ENCODE measurements around the gene MYO16.

MYO16 gene

DNA sequence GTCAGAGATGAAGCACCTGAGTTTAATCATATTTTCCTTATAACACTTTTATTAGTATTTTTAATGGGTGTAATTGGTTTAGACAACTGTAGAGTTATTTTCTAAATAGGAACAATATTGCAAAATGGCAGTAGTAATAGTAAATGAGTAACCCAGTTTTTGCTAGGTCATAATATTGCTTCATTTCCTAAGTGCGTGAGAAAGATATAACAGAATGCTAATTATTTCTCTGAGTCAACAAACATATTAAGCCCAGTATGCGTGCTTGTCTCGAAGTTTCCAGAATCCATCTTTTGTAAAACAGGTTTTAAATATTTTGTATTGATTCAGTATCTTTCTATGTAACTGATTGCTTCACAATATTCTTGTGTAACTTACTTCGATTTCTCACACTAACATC is 315.3 kb downstream of the MYO16 start:
- DNase-seq = no peak

DNA sequence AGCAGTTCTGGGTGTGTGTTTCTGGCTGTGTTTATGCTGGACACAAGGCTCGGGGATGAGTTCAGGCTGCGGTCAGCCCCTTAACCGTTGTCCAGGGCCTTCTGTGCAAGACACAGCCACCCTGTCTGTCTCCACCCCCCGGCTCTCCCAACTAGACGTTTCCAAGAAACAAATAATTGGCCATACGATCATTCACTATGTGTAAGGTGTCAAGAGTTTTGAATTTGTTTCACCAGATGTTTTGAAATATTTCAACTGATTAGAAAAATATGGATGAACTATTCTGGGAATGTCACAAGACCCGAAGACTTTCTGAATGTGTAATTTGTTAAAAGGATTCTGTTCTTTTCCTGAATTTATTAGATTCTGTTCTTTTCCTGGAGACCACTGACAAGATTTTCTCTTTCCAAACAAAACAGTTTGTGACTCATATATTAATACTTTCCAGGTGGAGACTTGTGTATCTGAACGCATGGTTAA is 318.2 kb downstream of the MYO16 start:
- DNase-seq = no peak

DNA sequence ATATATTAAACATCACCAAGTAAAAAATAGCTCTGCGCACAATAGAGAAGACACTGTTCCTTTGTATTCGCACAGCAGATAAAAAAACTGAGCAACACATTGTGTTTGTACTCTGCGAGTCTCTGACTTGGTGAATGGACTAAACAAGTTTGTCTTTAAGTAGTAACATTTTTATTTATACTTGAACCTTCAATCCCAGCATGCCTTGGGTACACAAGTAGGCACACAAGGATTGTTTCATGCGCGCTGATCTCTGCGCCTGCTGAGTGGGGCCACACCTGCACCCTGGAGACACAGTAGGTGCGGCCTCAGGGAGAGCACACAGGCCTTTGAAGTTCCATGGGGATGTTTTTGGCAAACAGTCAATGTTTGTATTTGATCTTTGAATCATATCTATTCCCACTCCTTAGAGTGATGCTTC is 318.9 kb downstream of the MYO16 start:
- DNase-seq = no peak

DNA sequence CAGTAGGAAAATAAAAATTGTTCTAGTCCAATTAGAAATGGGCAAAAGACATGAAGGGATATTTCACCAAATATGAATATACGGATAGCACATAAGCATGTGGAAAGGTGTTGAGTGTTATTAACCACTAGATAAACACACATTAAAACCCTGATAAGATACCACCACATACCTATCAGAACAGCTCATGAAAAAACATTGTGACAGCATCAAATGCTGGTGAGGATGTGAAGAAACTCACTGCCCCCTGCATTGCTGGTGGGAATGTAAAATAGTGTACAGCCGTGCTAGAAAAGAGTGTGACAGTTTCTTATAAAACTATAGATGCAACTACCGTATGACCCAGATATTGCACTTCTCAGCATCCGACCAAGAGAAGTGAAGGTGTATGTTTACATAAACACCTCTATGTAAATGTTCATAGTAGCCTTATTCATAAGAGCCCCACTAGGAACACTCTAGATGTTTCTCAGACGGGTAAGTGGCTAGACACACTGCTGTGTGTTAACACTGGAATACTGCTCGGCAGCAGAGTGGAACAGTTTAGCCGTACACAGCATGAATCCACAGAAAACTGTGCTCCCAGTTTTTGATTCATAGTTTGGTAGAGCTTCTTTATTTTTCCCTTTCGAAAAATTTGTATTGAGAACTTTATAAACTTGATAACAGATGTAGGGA is 321.1 kb downstream of the MYO16 start:
- DNase-seq = no peak

DNA sequence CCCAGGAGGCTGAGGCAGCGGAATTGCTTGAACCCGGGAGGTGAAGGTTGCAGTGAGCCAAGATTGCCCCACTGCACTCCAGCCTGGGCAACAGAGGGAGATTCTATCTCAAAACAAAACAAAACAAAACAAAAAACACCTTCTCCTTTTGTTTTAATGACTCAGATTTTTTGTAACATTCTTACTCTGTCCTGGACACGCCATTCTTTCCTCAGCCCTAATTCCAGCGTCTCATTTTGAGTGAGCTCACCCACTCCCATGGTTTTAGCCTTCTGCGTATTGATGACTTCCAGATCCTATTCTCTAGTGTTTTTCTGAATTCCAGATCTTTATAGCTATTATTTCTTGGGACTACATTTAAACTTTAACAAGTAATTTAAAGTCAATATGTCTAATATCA is 326.3 kb downstream of the MYO16 start:
- DNase-seq = no peak

DNA sequence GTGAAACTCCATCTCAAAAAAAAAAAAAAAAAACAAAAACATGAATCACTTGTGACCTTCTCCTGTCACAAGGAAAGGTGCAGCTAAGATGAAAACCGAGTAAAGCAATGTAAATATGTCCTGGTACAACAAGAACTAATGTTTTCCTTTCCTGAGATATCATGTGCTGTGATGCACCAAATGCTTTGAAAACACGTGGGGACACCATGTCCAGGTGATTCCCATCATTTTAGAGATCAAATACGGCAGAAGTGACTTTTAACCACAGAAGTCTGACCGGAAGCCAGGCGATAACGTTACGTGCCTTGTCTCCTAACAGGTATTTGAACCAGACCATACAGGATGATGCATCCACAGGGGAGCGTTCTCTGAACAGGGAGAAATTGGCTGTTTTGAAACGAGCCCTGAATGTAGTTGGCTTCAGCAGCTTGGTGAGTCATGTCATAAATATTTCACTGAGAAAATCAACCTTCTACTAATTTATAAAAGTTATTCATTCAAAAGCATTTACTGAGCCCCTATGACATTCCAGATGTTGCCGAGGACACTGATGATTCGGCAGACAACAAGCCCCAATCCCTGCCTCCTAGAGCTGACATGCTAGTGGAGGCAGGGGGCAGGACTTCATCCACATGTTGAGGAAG is 328.1 kb downstream of the MYO16 start:
- DNase-seq = no peak

DNA sequence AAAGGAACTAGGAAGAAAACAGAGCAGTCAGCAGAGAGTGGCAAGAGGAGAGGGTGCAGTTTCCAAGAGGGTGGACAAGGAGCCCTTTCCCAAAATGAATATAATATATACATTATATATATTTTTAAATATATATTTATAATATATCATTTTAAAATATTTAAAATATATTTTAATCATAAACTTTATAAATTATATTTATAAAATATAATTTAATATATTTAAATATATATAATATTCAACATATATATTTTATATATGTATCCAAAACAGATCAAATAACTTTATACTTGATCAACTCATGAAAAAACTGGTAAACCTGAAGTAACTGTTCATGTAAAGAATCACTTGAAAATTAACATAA is 328.6 kb downstream of the MYO16 start:
- no peak for DNase-seq

DNA sequence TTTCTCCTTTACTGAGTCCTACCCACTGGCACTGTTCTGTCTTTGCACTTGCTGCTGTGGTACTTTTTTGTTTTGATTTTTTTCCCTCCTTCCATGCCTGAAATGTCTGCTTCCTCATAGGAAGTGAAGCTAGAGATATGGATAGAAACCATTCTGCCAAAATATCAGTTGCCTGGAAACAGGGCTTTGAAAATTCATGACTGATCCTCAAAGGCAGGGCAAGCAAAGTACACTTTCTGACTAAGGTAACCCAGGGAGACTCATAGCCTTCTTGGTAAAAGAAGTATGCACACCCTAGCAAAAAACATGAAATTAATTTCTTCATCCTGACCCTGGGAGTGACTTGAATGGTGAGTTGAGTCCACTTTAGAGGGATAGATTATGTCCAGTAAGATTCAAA is 329.8 kb downstream of the MYO16 start:
- DNase-seq = no peak

DNA sequence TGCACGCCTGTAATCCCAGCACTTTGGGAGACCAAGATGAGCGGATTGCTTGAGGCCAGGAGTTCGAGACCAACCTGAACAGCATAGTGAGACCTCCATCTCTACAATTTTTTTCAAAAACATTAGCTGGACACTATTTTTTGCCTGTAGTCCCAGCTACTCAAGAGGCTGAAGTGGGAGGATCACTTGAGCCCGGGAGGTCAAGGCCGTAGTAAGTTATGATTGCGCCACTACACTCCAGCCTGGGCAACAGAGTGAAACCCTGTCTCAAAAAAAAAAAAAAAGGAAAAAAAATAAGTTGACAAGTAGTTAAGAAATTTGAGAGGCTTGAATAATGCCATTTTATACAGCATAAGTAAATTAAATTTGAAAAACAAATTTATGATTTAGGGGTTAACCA is 330.6 kb downstream of the MYO16 start:
- no peak for DNase-seq

DNA sequence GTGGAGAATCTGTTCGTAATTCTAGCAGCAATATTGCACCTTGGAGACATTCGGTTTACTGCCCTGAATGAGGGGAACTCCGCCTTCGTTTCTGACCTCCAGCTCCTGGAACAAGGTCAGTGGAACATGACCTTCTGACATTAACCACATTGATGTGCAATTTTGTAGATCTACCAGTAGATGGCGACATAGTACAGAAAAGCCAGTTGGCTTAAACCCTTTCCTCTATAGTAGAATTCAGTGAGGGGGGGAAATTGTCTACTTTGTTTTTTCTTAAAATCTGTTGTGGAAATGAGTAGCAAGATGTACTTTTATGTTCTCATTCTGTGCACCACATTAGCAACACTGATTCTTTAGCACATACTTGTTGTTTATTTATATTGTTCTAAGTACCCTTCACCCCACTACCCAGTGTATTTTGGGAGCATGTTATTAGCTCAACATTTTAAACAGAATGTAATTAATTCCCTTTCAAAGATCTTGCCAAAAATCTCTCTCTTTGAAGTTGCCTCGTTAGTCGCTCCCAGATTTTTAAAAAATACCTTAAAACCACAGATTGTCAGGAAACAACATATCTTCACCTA is 332.2 kb downstream of the MYO16 start:
- peak; percentile 40 for DNase-seq

DNA sequence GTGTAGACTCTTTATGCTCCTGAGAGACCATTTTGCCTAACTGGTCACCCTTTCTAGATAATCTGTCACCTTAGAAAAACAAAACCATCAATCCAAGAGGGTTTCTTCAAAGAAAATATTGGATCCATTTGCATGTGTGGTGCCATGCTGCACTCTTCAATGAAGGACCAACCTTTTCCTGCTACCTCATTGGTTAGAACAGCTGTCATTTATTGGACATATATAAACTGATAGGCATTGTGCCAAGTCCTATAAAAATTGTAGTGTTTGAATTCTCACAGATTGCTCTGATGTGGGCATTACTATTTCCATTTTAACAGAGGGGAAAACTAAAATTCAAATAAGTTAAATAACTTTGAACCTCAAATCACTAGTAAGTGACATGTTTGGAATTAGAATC is 333.2 kb downstream of the MYO16 start:
- no peak for DNase-seq

DNA sequence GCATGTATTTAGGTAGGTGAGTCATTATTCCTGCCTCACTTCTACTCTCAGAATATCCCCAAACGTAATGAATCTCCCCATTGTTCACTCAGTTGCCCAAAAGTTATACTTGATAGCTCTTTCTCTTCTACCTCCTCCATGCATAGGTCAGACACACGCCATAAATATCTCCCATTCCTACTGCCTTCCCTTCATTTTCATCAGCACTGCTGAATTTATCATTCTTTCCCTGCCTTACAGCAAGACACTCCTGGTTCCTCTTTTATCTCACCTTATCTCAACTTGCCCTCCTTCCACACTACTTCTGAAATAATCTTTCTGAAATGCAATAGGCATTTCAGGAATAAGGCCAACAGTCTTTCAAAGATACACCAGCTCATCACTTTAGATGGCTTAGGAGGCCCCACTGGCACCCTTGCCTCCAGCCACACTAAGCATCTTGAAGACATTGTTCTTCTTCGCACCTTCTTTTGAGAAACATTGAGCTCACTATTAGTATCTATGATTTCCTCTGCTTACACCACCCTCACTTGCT is 333.9 kb downstream of the MYO16 start:
- DNase-seq = no peak

DNA sequence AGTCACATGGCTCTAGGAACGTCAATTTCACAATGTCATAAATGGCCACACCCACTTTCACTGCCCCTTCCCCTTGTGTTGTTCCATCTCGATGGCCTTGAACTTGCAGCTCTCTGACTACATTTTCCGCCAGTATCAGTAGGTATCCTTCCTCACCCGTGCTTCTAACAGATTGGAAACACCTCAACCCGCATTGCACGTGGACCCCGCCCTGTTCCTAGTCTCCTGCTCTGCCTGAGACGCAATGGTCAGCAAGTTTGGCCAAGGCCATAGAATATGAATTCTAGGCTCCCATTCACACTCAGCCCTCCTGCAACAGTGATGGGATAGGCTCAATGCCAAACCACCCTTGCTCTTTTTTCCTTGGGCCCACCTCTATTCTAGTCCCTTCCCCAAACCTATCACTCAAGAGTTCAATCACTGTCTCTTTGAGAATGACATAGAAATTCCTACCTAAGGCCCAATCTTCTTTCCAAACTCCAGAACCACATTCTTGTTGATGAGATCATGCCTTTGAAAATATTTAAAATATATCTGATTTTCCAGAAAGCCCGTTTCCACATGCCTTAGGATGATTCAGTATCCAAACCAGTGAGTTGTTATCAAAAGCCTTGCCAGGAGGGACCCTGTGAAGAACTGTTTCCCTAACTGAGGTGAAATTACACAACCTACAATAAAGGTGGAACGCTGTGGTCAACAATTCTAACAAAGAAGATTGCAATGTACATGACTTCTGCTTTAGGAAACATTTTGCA is 334.6 kb downstream of the MYO16 start:
- DNase-seq = no peak

DNA sequence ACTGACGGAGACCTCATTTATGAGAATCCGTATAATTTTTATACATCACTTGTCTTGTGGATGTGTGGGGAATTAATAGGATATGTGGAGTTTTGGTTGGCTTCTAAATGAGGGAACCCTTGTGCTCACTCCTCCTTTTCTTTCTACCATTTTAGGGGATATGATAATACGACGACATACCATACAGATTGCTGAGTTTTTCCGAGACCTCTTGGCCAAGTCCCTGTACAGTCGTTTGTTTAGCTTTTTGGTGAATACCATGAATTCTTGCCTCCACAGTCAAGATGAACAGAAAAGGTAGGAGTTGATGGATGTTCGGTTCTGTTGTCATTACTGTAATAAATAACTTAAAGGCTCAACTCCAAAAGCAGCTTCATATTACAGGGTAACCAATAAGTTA is 335.2 kb downstream of the MYO16 start:
- DNase-seq = no peak

DNA sequence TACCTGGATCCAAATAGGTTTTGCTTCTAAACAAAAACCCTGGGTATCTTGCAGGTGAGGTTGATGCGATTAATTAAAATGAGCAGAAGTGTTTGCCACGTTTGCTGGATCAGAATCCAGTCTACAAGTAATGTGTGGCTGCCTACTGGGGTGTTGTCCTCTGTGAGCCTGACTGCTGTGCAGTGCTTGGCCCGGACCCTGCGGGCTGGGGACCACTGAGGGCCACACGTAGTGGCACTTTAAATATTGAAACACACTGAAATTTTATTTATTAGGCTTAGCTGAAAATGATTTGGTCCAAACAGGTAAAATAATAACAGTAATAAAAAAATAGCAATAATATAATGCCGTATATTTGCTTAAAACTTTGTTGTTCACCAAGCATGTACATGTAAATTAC is 338.0 kb downstream of the MYO16 start:
- DNase-seq = no peak

DNA sequence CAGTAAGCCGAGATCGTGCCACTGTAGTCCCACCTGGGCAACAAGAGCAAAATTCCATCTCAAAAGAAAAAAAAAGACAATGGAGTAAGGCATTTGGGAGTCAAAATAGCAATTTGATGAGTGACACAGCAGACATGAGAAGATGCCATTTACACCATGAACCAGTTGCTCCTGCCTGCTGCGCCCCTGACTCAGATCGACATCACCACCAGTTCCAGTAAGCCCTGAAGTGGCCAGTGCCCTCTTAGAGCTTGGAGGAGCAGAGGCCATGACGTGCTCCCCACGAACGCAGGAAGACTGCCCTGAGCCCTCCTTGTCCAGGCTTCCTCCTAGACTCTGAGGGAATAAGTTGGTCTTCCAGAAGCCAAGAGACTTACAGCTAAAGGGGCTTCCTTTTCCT is 339.2 kb downstream of the MYO16 start:
- DNase-seq = no peak

DNA sequence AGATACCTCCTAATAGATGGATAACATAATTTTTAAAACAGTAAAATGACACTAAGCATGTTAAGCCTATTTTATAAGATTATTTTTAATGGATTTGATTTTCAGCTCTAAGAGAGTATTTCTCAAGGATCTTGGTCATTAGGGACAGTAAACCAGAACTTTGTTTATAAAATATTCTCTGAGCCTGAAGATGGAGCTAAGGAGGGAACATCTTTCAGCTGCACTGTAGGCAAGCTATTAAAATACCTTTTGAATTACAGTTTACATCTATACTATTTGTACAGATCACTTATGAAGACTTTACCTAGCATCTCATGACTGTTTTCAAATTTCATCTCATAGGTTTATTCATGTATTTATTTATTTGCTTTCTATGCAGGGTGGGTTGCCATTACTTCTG is 345.3 kb downstream of the MYO16 start:
- DNase-seq = no peak

DNA sequence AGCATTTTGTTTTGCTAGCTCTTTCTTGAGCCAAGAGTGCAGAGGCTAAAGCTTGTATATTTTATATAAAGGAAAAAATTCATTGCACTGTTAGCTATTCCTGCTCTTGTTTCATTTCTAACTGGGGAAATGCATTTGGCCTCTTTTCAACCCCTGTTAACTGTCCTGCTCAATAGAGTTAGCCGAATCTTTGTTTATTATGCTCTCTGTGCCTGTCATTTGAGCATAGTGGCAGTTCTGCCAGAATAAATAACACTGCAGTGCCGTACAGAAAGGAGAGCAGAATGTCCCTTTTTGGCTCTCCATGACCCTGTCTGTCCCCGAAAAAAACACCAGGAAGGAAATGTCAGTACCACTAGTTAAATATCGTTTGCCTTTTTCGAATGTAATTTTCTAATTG is 350.8 kb downstream of the MYO16 start:
- DNase-seq = no peak

DNA sequence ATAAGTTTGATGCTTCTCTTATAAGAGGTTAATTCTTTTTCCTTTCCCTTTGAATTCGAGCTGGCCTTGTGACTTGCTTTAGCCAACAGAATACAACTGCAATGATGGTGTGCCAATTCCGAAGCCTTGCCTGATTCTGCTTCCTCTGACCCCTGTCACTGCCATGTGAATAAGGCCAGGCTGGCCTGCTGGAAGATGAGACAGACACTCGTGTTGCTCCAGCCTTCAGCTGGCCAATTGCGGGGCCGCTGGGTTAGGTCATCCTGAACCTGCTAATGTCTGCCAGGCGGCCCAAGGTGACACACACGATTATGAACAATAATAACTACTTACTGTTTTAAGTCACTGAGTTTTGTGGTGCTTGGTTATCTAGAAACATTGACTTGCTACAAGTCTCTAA is 352.0 kb downstream of the MYO16 start:
- DNase-seq = no peak

DNA sequence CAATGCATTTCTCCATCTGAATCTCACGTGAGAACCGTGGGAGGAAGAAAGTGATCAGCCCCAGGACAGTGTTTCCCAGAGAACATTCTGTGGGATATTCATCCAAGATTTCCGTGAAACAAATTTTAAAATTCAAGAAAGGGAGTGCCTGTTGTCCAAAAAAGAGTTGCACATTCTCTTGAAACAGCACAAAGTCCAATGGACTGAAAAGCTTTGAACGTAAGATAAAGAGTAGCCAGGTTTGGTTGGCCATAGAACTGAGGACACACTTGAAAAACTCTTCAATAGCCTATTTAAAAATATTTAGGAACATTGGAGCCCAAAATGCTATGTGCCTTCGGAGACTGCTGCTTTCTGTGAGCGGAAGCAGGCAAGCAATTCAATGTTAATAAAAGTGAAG is 353.9 kb downstream of the MYO16 start:
- no peak for DNase-seq

DNA sequence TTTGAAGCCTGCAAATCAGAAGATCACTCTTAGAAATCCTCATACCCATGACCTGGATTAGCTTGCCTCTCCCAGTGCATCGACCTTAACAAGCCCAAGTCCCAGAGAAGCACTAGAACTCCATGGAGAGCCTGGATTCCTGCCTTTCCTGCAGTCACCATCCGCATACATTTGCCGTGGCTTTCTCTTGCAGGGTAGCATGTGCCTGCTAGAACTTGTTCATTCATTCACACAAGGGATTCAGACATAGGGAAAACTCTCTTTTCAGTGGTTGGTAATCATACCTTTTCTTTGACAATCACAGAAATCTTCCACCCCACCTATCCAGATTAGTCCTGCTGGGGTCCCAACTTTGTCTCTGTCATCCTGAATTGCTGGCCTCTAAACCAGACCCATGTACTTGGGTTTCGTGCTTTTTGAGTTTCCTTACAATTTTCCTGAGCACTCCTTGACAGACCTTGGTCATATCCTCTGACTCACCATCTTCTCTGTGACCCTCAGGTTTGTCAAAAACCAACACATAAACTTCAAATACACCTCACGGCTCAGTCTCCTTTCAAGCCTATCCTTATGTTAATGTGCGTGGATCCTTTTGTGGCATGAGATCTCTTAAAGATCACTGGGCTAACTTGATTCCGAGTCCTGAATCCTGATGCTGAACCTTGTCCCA is 355.0 kb downstream of the MYO16 start:
- DNase-seq = no peak

DNA sequence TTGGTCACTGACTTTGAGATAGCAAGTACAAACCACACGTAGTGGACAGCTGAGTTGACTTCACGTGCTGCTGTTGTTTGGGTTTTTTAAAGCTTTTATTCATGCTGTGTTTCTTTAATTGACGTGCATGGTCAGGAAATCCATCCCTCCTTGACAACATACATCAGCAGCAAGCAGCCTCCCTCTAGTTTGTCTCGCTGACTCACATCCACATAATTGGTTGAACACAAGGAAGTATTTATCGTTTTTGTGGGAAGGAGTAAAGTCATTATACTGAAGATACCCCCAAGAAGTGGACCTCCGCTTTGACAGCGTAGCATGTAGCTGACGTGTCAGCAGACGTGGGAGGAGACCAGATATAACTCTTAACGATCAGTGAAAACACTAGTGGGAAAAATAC is 355.8 kb downstream of the MYO16 start:
- DNase-seq = no peak

DNA sequence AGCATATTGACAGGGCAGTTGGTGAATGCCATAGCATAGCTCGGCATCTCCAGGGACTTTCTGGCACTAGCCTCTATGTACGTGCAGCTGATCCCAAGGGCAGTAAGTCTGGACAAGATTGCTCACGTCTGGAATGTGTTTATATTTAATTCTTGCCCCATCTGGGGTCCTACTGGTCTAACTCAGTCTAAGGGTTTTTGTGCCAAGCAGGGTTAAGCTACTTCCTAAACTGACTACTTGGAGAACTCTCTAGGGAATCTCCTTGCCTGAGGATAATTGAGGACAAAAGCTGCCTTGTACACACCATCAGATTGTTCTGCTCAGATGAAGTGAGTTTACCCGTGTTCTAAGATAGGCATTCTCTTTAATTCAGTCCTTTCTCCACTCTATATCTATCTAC is 358.1 kb downstream of the MYO16 start:
- no peak for DNase-seq

All from KG1 (cell line).